Liver (tissue), 9 donors: Measurements from ENCODE around the gene GBGT1. TPM values are rescaled to one million over a fixed set of nuclear protein-coding genes. Genes with fewer than 3 reads are reported as not detected.

Source experiments
- DNase-seq: peaks from one replicate; pipeline ENCODE4 v3.0.0-alpha.2; 2017; ENCODE audit warnings: low spot score
- H3K27ac ChIP-seq, 2 donors: one replicate each; pipeline ENCODE4 v1.7.0; 2013; ENCODE audit warnings: inconsistent platforms in 2 of 2, low read length in 2 of 2, control low read depth in 1 of 2, low read depth in 1 of 2, mild to moderate bottlenecking in 1 of 2
- H3K27me3 ChIP-seq, 4 donors: one replicate each; pipeline versions ENCODE4 v1.6.1 to v1.7.0; 2013; ENCODE audit warnings: low read length in 3 of 4, inconsistent platforms in 1 of 4, mild to moderate bottlenecking in 1 of 4, moderate library complexity in 1 of 4; ENCODE audit not compliant: control insufficient read depth in 4 of 4, insufficient read depth in 4 of 4
- H3K36me3 ChIP-seq, 4 donors: one replicate each; pipeline versions ENCODE4 v1.6.1 to v1.7.0; 2013; ENCODE audit warnings: low read length in 3 of 4, mild to moderate bottlenecking in 3 of 4, low read depth in 1 of 4, moderate library complexity in 1 of 4; ENCODE audit not compliant: control insufficient read depth in 4 of 4, insufficient read depth in 3 of 4
- H3K4me1 ChIP-seq, 4 donors: one replicate each; pipeline versions ENCODE4 v1.6.1 to v1.7.0; 2013; ENCODE audit warnings: low read length in 3 of 4, mild to moderate bottlenecking in 3 of 4, moderate library complexity in 1 of 4; ENCODE audit not compliant: control insufficient read depth in 4 of 4, insufficient read depth in 4 of 4
- H3K4me3 ChIP-seq, 3 donors: one replicate each; pipeline versions ENCODE4 v1.6.1 to v1.7.0; 2013; ENCODE audit warnings: low read length in 3 of 3, control low read depth in 1 of 3, low read depth in 1 of 3, mild to moderate bottlenecking in 1 of 3
- H3K9ac ChIP-seq, 2 donors: one replicate each; pipeline ENCODE4 v1.7.0; 2013; ENCODE audit warnings: low read length in 2 of 2, mild to moderate bottlenecking in 2 of 2, moderate library complexity in 2 of 2, control low read depth in 1 of 2, low read depth in 1 of 2
- H3K9me3 ChIP-seq, 4 donors: one replicate each; pipeline versions ENCODE4 v1.6.1 to v1.7.0; 2013; ENCODE audit warnings: low read length in 3 of 4; ENCODE audit not compliant: control insufficient read depth in 4 of 4
- EGR1 ChIP-seq, 2 donors: IDR thresholded peaks; 2 replicates each; pipeline ENCODE4 v1.6.1; 2016 to 2018; ENCODE audit warnings: antibody characterized with exemption in 2 of 2, low read depth in 2 of 2
- FOXA1 ChIP-seq: IDR thresholded peaks from 2 replicates; pipeline ENCODE4 v1.6.1; 2016; ENCODE audit warnings: antibody characterized with exemption
- FOXA2 ChIP-seq: IDR thresholded peaks from 2 replicates; pipeline ENCODE4 v1.6.1; 2016; ENCODE audit warnings: antibody characterized with exemption
- GABPA ChIP-seq, 2 donors: IDR thresholded peaks in 1 of 2; conservative IDR thresholded peaks in 1 of 2; 2 replicates each; pipeline ENCODE4 v1.6.1; 2016; ENCODE audit warnings: antibody characterized with exemption in 2 of 2, mild to moderate bottlenecking in 1 of 2, moderate library complexity in 1 of 2
- HNF4A ChIP-seq, 2 donors: conservative IDR thresholded peaks; 2 replicates each; pipeline ENCODE4 v1.6.1; 2016; ENCODE audit warnings: antibody characterized with exemption in 2 of 2, mild to moderate bottlenecking in 2 of 2
- HNF4G ChIP-seq: IDR thresholded peaks from 2 replicates; pipeline ENCODE4 v1.6.1; 2016; ENCODE audit warnings: antibody characterized with exemption
- JUND ChIP-seq, 2 donors: IDR thresholded peaks; 2 replicates each; pipeline ENCODE4 v1.6.1; 2016; ENCODE audit warnings: antibody characterized with exemption in 2 of 2
- NR2F2 ChIP-seq: IDR thresholded peaks from 2 replicates; pipeline ENCODE4 v1.6.1; 2016; ENCODE audit warnings: antibody characterized with exemption
- RAD21 ChIP-seq, 2 donors: IDR thresholded peaks; 2 replicates each; pipeline ENCODE4 v1.6.1; 2016; ENCODE audit warnings: antibody characterized with exemption in 2 of 2, mild to moderate bottlenecking in 2 of 2
- RXRA ChIP-seq, 2 donors: IDR thresholded peaks; 2 replicates each; pipeline ENCODE4 v1.6.1; 2017 to 2018; ENCODE audit warnings: antibody characterized with exemption in 2 of 2, mild to moderate bottlenecking in 1 of 2
- SP1 ChIP-seq: IDR thresholded peaks from 2 replicates; pipeline ENCODE4 v1.6.1; 2018; ENCODE audit warnings: antibody characterized with exemption, mild to moderate bottlenecking
- TAF1 ChIP-seq: conservative IDR thresholded peaks from 2 replicates; pipeline ENCODE4 v1.6.1; 2016; ENCODE audit warnings: antibody characterized with exemption, mild to moderate bottlenecking
- YY1 ChIP-seq: IDR thresholded peaks from 2 replicates; pipeline ENCODE4 v1.6.1; 2016; ENCODE audit warnings: antibody characterized with exemption, mild to moderate bottlenecking
- WGBS: extraction: QIAGEN DNeasy Blood & Tissue Kit; methylation state at CpG from one replicate; pipeline ENCODE4 v1.1.7; 2013; 5-methylcytosine and 5-hydroxymethylcytosine counted together
- polyA plus RNA-seq, 2 donors: library from polyadenylated mRNA; stranded (reverse) in 1 of 2; unstranded in 1 of 2; fragments of 200-250 nt in 1 of 2; fragments of >200 nt in 1 of 2; fragmentation: Nextera tagmentation in 1 of 2; extraction: Ambion mirVana in 1 of 2; gene quantifications; one replicate each; pipeline versions ENCODE4 v1.2.1 to v1.2.3, GENCODE V29; 2013 to 2015
- total RNA-seq, 2 donors: library from RNA; depleted of rRNA; stranded (reverse); fragments of >200 nt; gene quantifications; one replicate each; pipeline ENCODE4 v1.2.3, GENCODE V29; 2014
- TF ChIP-seq, protein P1 (sequence below): IDR thresholded peaks from 2 replicates; pipeline ENCODE4 v1.6.1; 2016; ENCODE audit warnings: antibody characterized with exemption
- TF ChIP-seq, protein P2 (sequence below): IDR thresholded peaks from 2 replicates; pipeline ENCODE4 v1.6.1; 2016; ENCODE audit warnings: antibody characterized with exemption
- TF ChIP-seq, protein P3 (sequence below): IDR thresholded peaks from 2 replicates; pipeline ENCODE4 v1.6.1; 2016; ENCODE audit warnings: antibody characterized with exemption, mild to moderate bottlenecking
- TF ChIP-seq, protein P4 (sequence below): IDR thresholded peaks from 2 replicates; pipeline ENCODE4 v1.6.1; 2016; ENCODE audit warnings: antibody characterized with exemption
- TF ChIP-seq, protein P5 (sequence below): fragments of 150-350 bp; IDR thresholded peaks from 2 replicates; pipeline ENCODE4 v1.5.1; 2017; ENCODE audit warnings: improper control_type of control experiment, low read depth, low read length; ENCODE audit not compliant: missing input control
- donor health status: healthy.
- donor health status: healthy.
- donor health status: healthy.
- donor health status: healthy.
- donor health status: healthy.

Gene GBGT1
- total and polyA plus RNA-seq, 4 donors, result 0.33 to 25.7 (median 2.3) TPM

DNA sequence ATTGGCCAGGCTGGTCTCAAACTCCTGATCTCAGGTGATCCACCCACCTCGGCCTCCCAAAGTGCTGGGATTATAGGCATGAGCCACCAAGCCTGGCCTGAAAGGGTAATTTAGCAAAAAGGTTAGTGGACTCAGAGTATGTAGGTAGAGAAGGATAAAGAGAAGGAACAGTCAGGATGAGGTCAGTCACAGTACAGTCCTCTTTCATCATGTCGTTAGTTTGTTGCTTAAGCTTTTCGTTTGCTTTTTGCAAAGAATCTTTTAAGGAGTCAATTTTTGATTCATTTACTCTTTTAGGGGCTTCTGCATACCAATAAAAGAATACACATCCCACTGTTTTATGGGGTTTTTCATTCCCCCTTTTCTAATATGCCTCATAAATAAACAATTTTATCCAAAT lies 17.8 kb upstream of the GBGT1 start:
- H3K4me3 ChIP-seq, result no peak overlapping the region
- WGBS, result 58% methylated on average over 3 of the region's 3 CpGs
- DNase-seq, result no peak
- H3K9me3 ChIP-seq, result no peaks in the 10 kb centered on the region
- no peaks in the 10 kb centered on the region for H3K36me3 ChIP-seq
- H3K27ac ChIP-seq, result no peak overlapping the region
- TF ChIP-seq FOXA2, result no peak
- TF ChIP-seq, protein P1, sequence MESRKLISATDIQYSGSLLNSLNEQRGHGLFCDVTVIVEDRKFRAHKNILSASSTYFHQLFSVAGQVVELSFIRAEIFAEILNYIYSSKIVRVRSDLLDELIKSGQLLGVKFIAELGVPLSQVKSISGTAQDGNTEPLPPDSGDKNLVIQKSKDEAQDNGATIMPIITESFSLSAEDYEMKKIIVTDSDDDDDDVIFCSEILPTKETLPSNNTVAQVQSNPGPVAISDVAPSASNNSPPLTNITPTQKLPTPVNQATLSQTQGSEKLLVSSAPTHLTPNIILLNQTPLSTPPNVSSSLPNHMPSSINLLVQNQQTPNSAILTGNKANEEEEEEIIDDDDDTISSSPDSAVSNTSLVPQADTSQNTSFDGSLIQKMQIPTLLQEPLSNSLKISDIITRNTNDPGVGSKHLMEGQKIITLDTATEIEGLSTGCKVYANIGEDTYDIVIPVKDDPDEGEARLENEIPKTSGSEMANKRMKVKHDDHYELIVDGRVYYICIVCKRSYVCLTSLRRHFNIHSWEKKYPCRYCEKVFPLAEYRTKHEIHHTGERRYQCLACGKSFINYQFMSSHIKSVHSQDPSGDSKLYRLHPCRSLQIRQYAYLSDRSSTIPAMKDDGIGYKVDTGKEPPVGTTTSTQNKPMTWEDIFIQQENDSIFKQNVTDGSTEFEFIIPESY, result no peak
- no peak for TF ChIP-seq GABPA (IDR thresholded peaks at IDR 0.05 in 1 of 2, conservative IDR thresholded peaks at IDR 0.05 in 1 of 2)
- TF ChIP-seq, protein P2, sequence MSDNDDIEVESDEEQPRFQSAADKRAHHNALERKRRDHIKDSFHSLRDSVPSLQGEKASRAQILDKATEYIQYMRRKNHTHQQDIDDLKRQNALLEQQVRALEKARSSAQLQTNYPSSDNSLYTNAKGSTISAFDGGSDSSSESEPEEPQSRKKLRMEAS, result no peak
- no peak for TF ChIP-seq EGR1 (IDR thresholded peaks at IDR 0.05; ENCODE audit: low read depth in 2 of 2)
- no peak overlapping the region for H3K9ac ChIP-seq
- no peaks in the 10 kb centered on the region for H3K27me3 ChIP-seq
- peaks cover 0 to 3% (median 0%) of the 10 kb centered on the region in 4 donors for H3K4me1 ChIP-seq

DNA sequence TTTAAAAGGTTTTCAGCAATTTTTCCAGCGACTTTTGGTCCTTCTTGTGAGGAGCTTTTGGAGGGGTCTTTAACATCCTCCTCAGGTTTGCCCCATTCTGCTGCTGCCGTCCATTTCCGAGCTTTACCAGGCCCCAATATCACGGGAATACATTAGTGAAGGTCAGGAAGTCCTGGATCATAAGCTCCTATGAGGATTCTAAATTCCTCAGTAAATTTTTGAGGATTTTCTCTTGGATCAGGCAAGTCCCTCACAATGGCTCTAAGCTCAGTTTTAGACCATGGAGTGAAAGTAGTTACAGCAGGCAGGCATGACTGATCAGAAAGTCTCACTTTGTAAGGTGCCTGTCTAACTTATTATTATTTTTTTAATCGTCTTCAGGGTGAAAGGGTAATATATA lies 17.2 kb upstream of the GBGT1 start:
- no peak overlapping the region for H3K4me3 ChIP-seq
- no peak overlapping the region for H3K9ac ChIP-seq
- no peaks in the 10 kb centered on the region for H3K9me3 ChIP-seq
- no peak overlapping the region for H3K27ac ChIP-seq
- no peak for TF ChIP-seq HNF4A (conservative IDR thresholded peaks at IDR 0.05)
- no peak for TF ChIP-seq FOXA2
- TF ChIP-seq NR2F2, result no peak
- H3K36me3 ChIP-seq, result no peaks in the 10 kb centered on the region
- peaks cover 0 to 3% (median 0%) of the 10 kb centered on the region in 4 donors for H3K4me1 ChIP-seq
- DNase-seq, result no peak
- 82% methylated on average over 5 of the region's 5 CpGs for WGBS
- peaks cover 0 to 2% (median 0%) of the 10 kb centered on the region in 4 donors for H3K27me3 ChIP-seq

DNA sequence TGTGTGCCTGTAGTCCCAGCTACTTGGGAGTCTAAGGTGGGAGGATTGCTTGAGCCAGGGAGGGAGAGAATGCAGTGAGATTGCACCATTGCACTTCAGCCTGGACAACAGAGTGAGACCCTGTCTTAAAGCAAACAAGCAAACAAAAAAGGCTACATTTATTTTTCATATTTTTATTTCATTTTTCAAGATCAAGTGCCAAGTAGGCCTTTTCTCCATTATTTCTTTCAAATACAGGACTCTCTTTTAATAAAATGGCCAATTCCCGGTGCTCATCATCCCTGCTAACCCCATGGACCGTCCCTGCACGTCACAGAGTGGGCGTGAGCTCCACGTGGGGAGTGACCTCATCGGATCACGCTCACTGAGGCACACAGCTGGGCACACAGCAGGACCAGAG lies 9.3 kb upstream of the GBGT1 start:
- 81% methylated on average over 7 of the region's 7 CpGs for WGBS
- TF ChIP-seq, protein P3, sequence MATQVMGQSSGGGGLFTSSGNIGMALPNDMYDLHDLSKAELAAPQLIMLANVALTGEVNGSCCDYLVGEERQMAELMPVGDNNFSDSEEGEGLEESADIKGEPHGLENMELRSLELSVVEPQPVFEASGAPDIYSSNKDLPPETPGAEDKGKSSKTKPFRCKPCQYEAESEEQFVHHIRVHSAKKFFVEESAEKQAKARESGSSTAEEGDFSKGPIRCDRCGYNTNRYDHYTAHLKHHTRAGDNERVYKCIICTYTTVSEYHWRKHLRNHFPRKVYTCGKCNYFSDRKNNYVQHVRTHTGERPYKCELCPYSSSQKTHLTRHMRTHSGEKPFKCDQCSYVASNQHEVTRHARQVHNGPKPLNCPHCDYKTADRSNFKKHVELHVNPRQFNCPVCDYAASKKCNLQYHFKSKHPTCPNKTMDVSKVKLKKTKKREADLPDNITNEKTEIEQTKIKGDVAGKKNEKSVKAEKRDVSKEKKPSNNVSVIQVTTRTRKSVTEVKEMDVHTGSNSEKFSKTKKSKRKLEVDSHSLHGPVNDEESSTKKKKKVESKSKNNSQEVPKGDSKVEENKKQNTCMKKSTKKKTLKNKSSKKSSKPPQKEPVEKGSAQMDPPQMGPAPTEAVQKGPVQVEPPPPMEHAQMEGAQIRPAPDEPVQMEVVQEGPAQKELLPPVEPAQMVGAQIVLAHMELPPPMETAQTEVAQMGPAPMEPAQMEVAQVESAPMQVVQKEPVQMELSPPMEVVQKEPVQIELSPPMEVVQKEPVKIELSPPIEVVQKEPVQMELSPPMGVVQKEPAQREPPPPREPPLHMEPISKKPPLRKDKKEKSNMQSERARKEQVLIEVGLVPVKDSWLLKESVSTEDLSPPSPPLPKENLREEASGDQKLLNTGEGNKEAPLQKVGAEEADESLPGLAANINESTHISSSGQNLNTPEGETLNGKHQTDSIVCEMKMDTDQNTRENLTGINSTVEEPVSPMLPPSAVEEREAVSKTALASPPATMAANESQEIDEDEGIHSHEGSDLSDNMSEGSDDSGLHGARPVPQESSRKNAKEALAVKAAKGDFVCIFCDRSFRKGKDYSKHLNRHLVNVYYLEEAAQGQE, result no peak
- TF ChIP-seq JUND (IDR thresholded peaks at IDR 0.05) (no peak), HNF4A (conservative IDR thresholded peaks at IDR 0.05) (no peak), RXRA (IDR thresholded peaks at IDR 0.05) (no peak), RAD21 (IDR thresholded peaks at IDR 0.05) (no peak), EGR1 (IDR thresholded peaks at IDR 0.05; ENCODE audit: low read depth in 2 of 2) (no peak), FOXA2 (no peak), HNF4G (no peak), GABPA (IDR thresholded peaks at IDR 0.05 in 1 of 2, conservative IDR thresholded peaks at IDR 0.05 in 1 of 2) (no peak), NR2F2 (no peak), SP1 (no peak), FOXA1 (no peak), YY1 (no peak), TAF1 (no peak)
- TF ChIP-seq, protein P1, result no peak
- TF ChIP-seq, protein P4, sequence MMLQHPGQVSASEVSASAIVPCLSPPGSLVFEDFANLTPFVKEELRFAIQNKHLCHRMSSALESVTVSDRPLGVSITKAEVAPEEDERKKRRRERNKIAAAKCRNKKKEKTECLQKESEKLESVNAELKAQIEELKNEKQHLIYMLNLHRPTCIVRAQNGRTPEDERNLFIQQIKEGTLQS, result no peak
- TF ChIP-seq, protein P5, sequence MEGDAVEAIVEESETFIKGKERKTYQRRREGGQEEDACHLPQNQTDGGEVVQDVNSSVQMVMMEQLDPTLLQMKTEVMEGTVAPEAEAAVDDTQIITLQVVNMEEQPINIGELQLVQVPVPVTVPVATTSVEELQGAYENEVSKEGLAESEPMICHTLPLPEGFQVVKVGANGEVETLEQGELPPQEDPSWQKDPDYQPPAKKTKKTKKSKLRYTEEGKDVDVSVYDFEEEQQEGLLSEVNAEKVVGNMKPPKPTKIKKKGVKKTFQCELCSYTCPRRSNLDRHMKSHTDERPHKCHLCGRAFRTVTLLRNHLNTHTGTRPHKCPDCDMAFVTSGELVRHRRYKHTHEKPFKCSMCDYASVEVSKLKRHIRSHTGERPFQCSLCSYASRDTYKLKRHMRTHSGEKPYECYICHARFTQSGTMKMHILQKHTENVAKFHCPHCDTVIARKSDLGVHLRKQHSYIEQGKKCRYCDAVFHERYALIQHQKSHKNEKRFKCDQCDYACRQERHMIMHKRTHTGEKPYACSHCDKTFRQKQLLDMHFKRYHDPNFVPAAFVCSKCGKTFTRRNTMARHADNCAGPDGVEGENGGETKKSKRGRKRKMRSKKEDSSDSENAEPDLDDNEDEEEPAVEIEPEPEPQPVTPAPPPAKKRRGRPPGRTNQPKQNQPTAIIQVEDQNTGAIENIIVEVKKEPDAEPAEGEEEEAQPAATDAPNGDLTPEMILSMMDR, result no peak
- TF ChIP-seq, protein P2, result no peak
- Histone ChIP-seq H3K4me1 (no peaks in the 10 kb centered on the region), H3K27ac (no peak overlapping the region), H3K36me3 (no peaks in the 10 kb centered on the region), H3K27me3 (peaks cover 0 to 2% (median 0%) of the 10 kb centered on the region in 4 donors), H3K9me3 (no peaks in the 10 kb centered on the region), H3K9ac (no peak overlapping the region), H3K4me3 (no peak overlapping the region)
- DNase-seq, result no peak
